ENCODE data around the gene GPS1. TPM values are rescaled to one million over a fixed set of nuclear protein-coding genes. Genes with fewer than 3 reads are reported as not detected.

Gene GPS1
- total and polyA plus RNA-seq, 9 of the 15 experiments (the other 6 are each of a cell fraction or from before 2014, with no cell fraction given): 3.1 to 167 (median 69.9) TPM

DNA sequence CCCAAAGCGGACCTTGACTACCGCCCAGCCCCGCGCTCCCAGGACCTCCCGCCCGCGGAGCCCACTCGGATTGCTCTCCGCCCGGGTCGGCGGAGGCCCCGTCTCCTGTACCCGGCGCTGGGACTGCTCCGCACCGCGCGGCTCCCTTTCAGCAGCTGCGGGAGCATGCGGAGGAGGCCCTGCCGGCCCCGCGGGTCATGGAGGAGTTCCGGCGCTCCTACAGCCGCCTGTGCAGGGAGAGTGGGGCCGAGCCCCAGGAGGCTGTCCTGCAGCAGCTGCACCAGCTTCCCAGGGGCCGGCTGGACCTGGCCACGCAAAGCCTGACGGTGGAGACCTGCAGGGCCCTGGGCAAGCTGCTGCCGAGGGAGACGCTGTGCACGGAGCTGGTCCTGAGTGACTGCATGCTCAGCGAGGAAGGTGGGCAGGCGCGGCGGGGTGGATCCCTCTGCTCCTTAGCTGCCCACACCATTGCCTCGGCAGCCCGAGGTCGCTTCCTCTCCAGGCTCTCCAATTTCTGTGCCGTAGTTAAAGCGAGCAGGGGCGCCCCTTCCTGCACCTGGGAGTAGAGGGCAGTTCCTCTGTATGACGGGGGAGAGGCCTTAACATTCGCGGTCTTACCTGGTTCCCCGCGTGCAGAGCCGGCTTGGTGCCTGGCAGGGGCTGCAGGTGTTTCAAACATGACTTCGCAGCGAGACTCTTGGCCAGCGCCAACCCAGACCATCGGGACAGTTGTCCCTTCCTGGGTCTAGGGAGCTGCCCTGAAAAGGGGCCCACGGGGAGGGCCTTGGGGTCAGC is 28.1 kb upstream of the GPS1 start (continued):
- TF ChIP-seq E2F8 (IDR thresholded peaks at IDR 0.05; ENCODE audit: low read depth, partially characterized antibody) (no peak), THRA (IDR thresholded peaks at IDR 0.05) (no peak), GTF2A2 (tag; IDR thresholded peaks at IDR 0.05) (no peak), CSDE1 (IDR thresholded peaks at IDR 0.05) (no peak), ZNF586 (CRISPR knock-in tag; conservative IDR thresholded peaks at IDR 0.05) (no peak), CHD1 (IDR thresholded peaks at IDR 0.05; ENCODE audit: low read length) (peak; percentile 63), ESRRA (IDR thresholded peaks at IDR 0.05; ENCODE audit: borderline replicate concordance, low read depth) (no peak), XRCC5 (IDR thresholded peaks at IDR 0.05; ENCODE audit: low read depth, low read length) (no peak), ZNF707 (CRISPR knock-in tag; conservative IDR thresholded peaks at IDR 0.05) (no peak), MAZ (CRISPR knock-in tag; conservative IDR thresholded peaks at IDR 0.05 in 1 of 2, IDR thresholded peaks at IDR 0.05 in 1 of 2) (no peak; a peak in 1 of 4 replicates), ZEB2 (IDR thresholded peaks at IDR 0.05) (no peak), SRSF1 (IDR thresholded peaks at IDR 0.05; ENCODE audit: low read depth, low read length) (no peak), HDAC3 (IDR thresholded peaks at IDR 0.05; ENCODE audit: borderline replicate concordance, partially characterized antibody) (no peak), ZNF184 (CRISPR knock-in tag; IDR thresholded peaks at IDR 0.05) (no peak), EWSR1 (IDR thresholded peaks at IDR 0.05; ENCODE audit: borderline replicate concordance, low read depth, partially characterized antibody) (no peak), POLR2AphosphoS5 (IDR thresholded peaks at IDR 0.05; ENCODE audit: control insufficient read depth, insufficient read depth, low read depth, low read length) (no peak), HDAC1 (IDR thresholded peaks at IDR 0.05) (peak in 1 of 2 experiments; percentile 83; a peak in 2 of 4 replicates), ZFX (CRISPR knock-in tag; IDR thresholded peaks at IDR 0.05) (peak; percentile 60), FOXJ3 (CRISPR knock-in tag; IDR thresholded peaks at IDR 0.05) (no peak), SP2 (IDR thresholded peaks at IDR 0.05; ENCODE audit: extremely low read depth, low read depth, low read length, poor library complexity, severe bottlenecking) (no peak), SIN3A (IDR thresholded peaks at IDR 0.05; ENCODE audit: borderline replicate concordance in 2 of 2, control insufficient read depth in 1 of 2, low read depth in 2 of 2, low read length in 2 of 2) (0 out of 4 replicates have a peak, but pooled peaks of 1 of the 2 experiments have one; percentile 30), MAFK (IDR thresholded peaks at IDR 0.05; ENCODE audit: low read length) (no peak)

All from K562 (cell line).